GM12878 (cell line): ENCODE results near the gene OXA1L. TPM values are rescaled to one million over a fixed set of nuclear protein-coding genes. Genes with fewer than 3 reads are reported as not detected.

Experiments
- ATAC-seq: fragments of 200-7000 bp; cut with Tn5 transposase; 3 replicates; pipeline ENCODE4 v1.9.1; 2020; ENCODE audit warnings: mild to moderate bottlenecking, moderate library complexity
- BruUV-seq: library from RNA; stranded (reverse); fragments of 400-500 nt; replicated peaks from 2 replicates; lab custom pipeline; 2021; lab: Mats Ljungman, UMichigan
- CTCF ChIA-PET: fragments of 300-600 bp; sonication (Branson Sonifier 250); formaldehyde crosslinking; extraction: SDS; loops from one replicate; lab custom pipeline; 2021; ENCODE audit warnings: inconsistent platforms; lab: Yijun Ruan, JAX
- POLR2A ChIA-PET: fragments of 350-600 bp; formaldehyde crosslinking; extraction: SDS; loops from one replicate; lab custom pipeline; 2021; ENCODE audit warnings: inconsistent platforms; lab: Charles Lee
- RAD21 ChIA-PET: fragments of 300-600 bp; sonication (Branson Sonifier 250); formaldehyde crosslinking; loops from one replicate; lab custom pipeline; 2023; ENCODE audit warnings: antibody characterized with exemption; ENCODE audit not compliant: unreplicated experiment; lab: Charles Lee
- SMC1A ChIA-PET: fragments of 300-600 bp; sonication (Branson Sonifier 250); formaldehyde crosslinking; loops from one replicate; lab custom pipeline; 2023; ENCODE audit not compliant: unreplicated experiment, uncharacterized antibody; lab: Charles Lee
- DNase-seq: peaks from one replicate; pipeline ENCODE4 v3.0.0-alpha.2; 2011; ENCODE audit warnings: low read depth, low spot score
- FAIRE-seq: peaks from 3 replicates; lab custom pipeline; 2011; peaks lifted over from hg19 to GRCh38; lab: Jason Lieb, UNC
- H2AFZ ChIP-seq: 2 replicates; pipeline ENCODE4 v1.6.0; 2011; ENCODE audit warnings: low read depth, low read length, control low read depth; ENCODE audit not compliant: control insufficient read depth
- H3K27ac ChIP-seq: 2 replicates; pipeline ENCODE4 v1.5.1; 2011; ENCODE audit warnings: control low read depth; ENCODE audit not compliant: control insufficient read depth, insufficient read depth
- H3K27me3 ChIP-seq, 2 experiments: replicated peaks in 1 of 2; 2 replicates each; pipeline versions ENCODE4 v1.6.0 to v1.6.1; 2011; ENCODE audit warnings: low read length in 1 of 2; ENCODE audit not compliant: control insufficient read depth in 2 of 2, insufficient read depth in 2 of 2
- H3K36me3 ChIP-seq, 2 experiments: 2 replicates each; pipeline ENCODE4 v1.5.1; 2011; ENCODE audit warnings: low read length in 1 of 2; ENCODE audit not compliant: control insufficient read depth in 2 of 2, insufficient read depth in 2 of 2
- H3K4me1 ChIP-seq: 2 replicates; pipeline ENCODE4 v1.6.1; 2011; ENCODE audit warnings: mild to moderate bottlenecking, low read length, moderate library complexity, mixed read lengths; ENCODE audit not compliant: control insufficient read depth, insufficient read depth
- H3K4me2 ChIP-seq: 2 replicates; pipeline ENCODE4 v1.6.0; 2011; ENCODE audit warnings: control low read depth; ENCODE audit not compliant: control insufficient read depth, insufficient read depth
- H3K4me3 ChIP-seq: fragments of 200-600 bp; sonication (generic); 2 replicates; pipeline ENCODE4 v1.5.1; 2016
- H3K79me2 ChIP-seq: 2 replicates; pipeline ENCODE4 v1.6.0; 2011; ENCODE audit warnings: low read length; ENCODE audit not compliant: control insufficient read depth, insufficient read depth
- H3K9ac ChIP-seq: 2 replicates; pipeline ENCODE4 v1.8.0; 2011; ENCODE audit warnings: low read length, control low read depth, mixed read lengths; ENCODE audit not compliant: control insufficient read depth, insufficient read depth
- H3K9me3 ChIP-seq: replicated peaks from 3 replicates; pipeline ENCODE4 v1.5.1; 2011; ENCODE audit warnings: mild to moderate bottlenecking, low read length; ENCODE audit not compliant: control insufficient read depth, insufficient read depth
- H4K20me1 ChIP-seq: 2 replicates; pipeline ENCODE4 v1.6.0; 2011; ENCODE audit not compliant: control insufficient read depth, insufficient read depth
- CREM ChIP-seq: IDR thresholded peaks from 2 replicates; pipeline ENCODE4 v1.6.1; 2014; ENCODE audit warnings: antibody characterized with exemption, low read depth
- ELK1 ChIP-seq: IDR thresholded peaks from 2 replicates; pipeline ENCODE4 v1.6.1; 2012; ENCODE audit warnings: low read depth, low read length, improper control_type of control experiment
- ETV6 ChIP-seq, 2 experiments: fragments of 450-650 bp in 1 of 2; IDR thresholded peaks in 1 of 2; conservative IDR thresholded peaks in 1 of 2; 2 replicates each; pipeline ENCODE4 v1.6.1; 2014; ENCODE audit warnings: antibody characterized with exemption in 1 of 2, borderline replicate concordance in 1 of 2, low read depth in 1 of 2, mild to moderate bottlenecking in 1 of 2, moderate library complexity in 1 of 2
- FOS ChIP-seq: IDR thresholded peaks from 3 replicates; pipeline ENCODE4 v1.6.1; 2011; ENCODE audit warnings: borderline replicate concordance; ENCODE audit not compliant: insufficient read length; ENCODE audit errors: extremely low read depth
- HCFC1 ChIP-seq: fragments of 150-350 bp; IDR thresholded peaks from 2 replicates; pipeline ENCODE4 v1.6.1; 2014; ENCODE audit warnings: low read length
- KAT2A ChIP-seq: conservative IDR thresholded peaks from 2 replicates; pipeline ENCODE4 v1.6.1; 2011; ENCODE audit warnings: low read depth, low read length; ENCODE audit not compliant: control insufficient read depth
- KLF5 ChIP-seq: fragments of 450-650 bp; IDR thresholded peaks from 2 replicates; pipeline ENCODE4 v1.6.1; 2014; ENCODE audit warnings: mild to moderate bottlenecking; ENCODE audit not compliant: partially characterized antibody
- NFXL1 ChIP-seq: fragments of 450-650 bp; IDR thresholded peaks from 2 replicates; pipeline ENCODE4 v1.6.1; 2017; ENCODE audit warnings: antibody characterized with exemption, mild to moderate bottlenecking, borderline replicate concordance
- PBX3 ChIP-seq: IDR thresholded peaks from 2 replicates; pipeline ENCODE4 v1.6.1; 2011; ENCODE audit warnings: mild to moderate bottlenecking, low read depth, low read length, moderate library complexity; ENCODE audit not compliant: insufficient replicate concordance
- POU2F2 ChIP-seq: IDR thresholded peaks from 3 replicates; pipeline ENCODE4 v1.6.1; 2011; ENCODE audit warnings: low read depth, mild to moderate bottlenecking, low read length, borderline replicate concordance
- RAD51 ChIP-seq: fragments of 450-650 bp; IDR thresholded peaks from 2 replicates; pipeline ENCODE4 v1.6.1; 2016; ENCODE audit warnings: moderate library complexity, mild to moderate bottlenecking, inconsistent platforms
- RELA ChIP-seq: fragments of 450-650 bp; IDR thresholded peaks from 2 replicates; pipeline ENCODE4 v1.8.0; 2014; ENCODE audit warnings: borderline replicate concordance; ENCODE audit not compliant: partially characterized antibody
- REST ChIP-seq: IDR thresholded peaks from 2 replicates; pipeline ENCODE4 v1.6.1; 2012; ENCODE audit warnings: mild to moderate bottlenecking, low read depth, low read length
- SMAD5 ChIP-seq: IDR thresholded peaks from 2 replicates; pipeline ENCODE4 v1.6.1; 2016; ENCODE audit warnings: antibody characterized with exemption, low read depth
- SP1 ChIP-seq: IDR thresholded peaks from one replicate; pipeline ENCODE4 v1.6.1; 2011; ENCODE audit warnings: low read depth, low read length
- YY1 ChIP-seq: IDR thresholded peaks from 2 replicates; pipeline ENCODE4 v1.6.1; 2011; ENCODE audit warnings: low read depth, mild to moderate bottlenecking, low read length
- ZBTB33 ChIP-seq: fragments of 450-650 bp; IDR thresholded peaks from 2 replicates; pipeline ENCODE4 v1.6.1; 2017; ENCODE audit warnings: mild to moderate bottlenecking
- ZNF24 ChIP-seq: fragments of 450-650 bp; IDR thresholded peaks from 2 replicates; pipeline ENCODE4 v1.6.1; 2017; ENCODE audit warnings: antibody characterized with exemption, mild to moderate bottlenecking
- WGBS: methylation state at CpG from one replicate; pipeline ENCODE4 v1.1.6; 2016; ENCODE audit warnings: low lambda C conversion rate; ENCODE audit not compliant: insufficient replicate concordance, insufficient coverage; ENCODE audit errors: missing lambda C conversion rate; 5-methylcytosine and 5-hydroxymethylcytosine counted together
- in situ Hi-C: fragments of 300-500 bp; cut with MboI; formaldehyde crosslinking; loops from 9 replicates; pipeline ENCODE4 v1.14.3; 2018; ENCODE audit warnings: mixed read lengths
- intact Hi-C: fragments of 100-400 bp; cut with micrococcal nuclease; formaldehyde crosslinking; loops from one replicate; pipeline ENCODE4 v1.14.2; 2022; ENCODE audit not compliant: unreplicated experiment
- polyA plus RNA-seq, 11 experiments: library from polyadenylated mRNA; depleted of rRNA in 4 of 11; unstranded in 6 of 11; stranded (reverse) in 5 of 11; fragments of >200 nt; fragmentation: Nextera tagmentation in 4 of 11; fragmentation: Illumina TruSeq in 1 of 11; extraction: Ambion mirVana in 4 of 11; extraction: Trizol in 1 of 11; gene quantifications; 1 replicate in 1 of 11; 2 replicates in 10 of 11; pipeline versions ENCODE4 v1.2.1 to v1.2.3, GENCODE V29; 2011 to 2016; ENCODE audit warnings: inconsistent platforms in 2 of 11, missing spikeins in 2 of 11, low read depth in 1 of 11
- total RNA-seq, 4 experiments: library from RNA; depleted of rRNA in 3 of 4; stranded (reverse); fragments of >200 nt in 3 of 4; fragmentation: Illumina TruSeq in 1 of 4; extraction: Trizol in 1 of 4; gene quantifications; 2 replicates each; pipeline versions ENCODE4 v1.2.1 to v1.2.3, GENCODE V29; 2013 to 2021

The OXA1L gene
- total and polyA plus RNA-seq, 10 of the 15 experiments (the other 5 are each of a cell fraction or from before 2014, with no cell fraction given) = 105 to 289 (median 146) TPM

- H3K27me3 ChIP-seq = no peaks in the 10 kb centered on the region
- TF ChIP-seq NFXL1 (no peak), RELA (no peak), REST (no peak), ZBTB33 (no peak), KAT2A (no peak), SMAD5 (no peak), CREM (no peak), RAD51 (no peak), FOS (no peak), ELK1 (no peak), POU2F2 (no peak), KLF5 (no peak), ZNF24 (no peak), SP1 (no peak), YY1 (no peak), ETV6 (conservative IDR thresholded peaks at IDR 0.05 in 1 of 2, IDR thresholded peaks at IDR 0.05 in 1 of 2; ENCODE audit: borderline replicate concordance in 1 of 2, low read depth in 1 of 2) (no peak), HCFC1 (no peak), PBX3 (no peak)
- TF ChIP-seq, all 136 proteins: peak for 0
- ChIA-PET SMC1A (no interaction called here), POLR2A (no interaction called here), RAD21 (no interaction called here), CTCF (interaction anchor here (0.6 to 1.0 kb wide), 2 partner anchors 11 to 146 kb away, joined by 3 read pairs; partner anchors contain the start of gene DAD1)
- in situ Hi-C loops (no loop called here), intact Hi-C loops (no loop called here)
- H3K4me1 ChIP-seq = peaks cover 8% of the 10 kb centered on the region
- H3K79me2 ChIP-seq = no peaks in the 10 kb centered on the region
- H3K36me3 ChIP-seq = no peaks in the 10 kb centered on the region
- no peak overlapping the region for H2AFZ ChIP-seq
- no peaks in the 10 kb centered on the region for H3K9me3 ChIP-seq
- no peak overlapping the region for H3K4me3 ChIP-seq
- H4K20me1 ChIP-seq = no peaks in the 10 kb centered on the region
- H3K27ac ChIP-seq = no peak overlapping the region
- WGBS = 41% methylated on average over 2 of the region's 2 CpGs
- no TSS peak for BruUV-seq
- ATAC-seq = no peak
- FAIRE-seq = no peak
- no peak overlapping the region for H3K4me2 ChIP-seq
- no peak overlapping the region for H3K9ac ChIP-seq
- no peak for DNase-seq
Measured at GRCh38 chr14:22735096-22735495, 31.4 kb upstream of the OXA1L start.
